ENCODE results near the gene SZRD1.

SZRD1 gene

DNA sequence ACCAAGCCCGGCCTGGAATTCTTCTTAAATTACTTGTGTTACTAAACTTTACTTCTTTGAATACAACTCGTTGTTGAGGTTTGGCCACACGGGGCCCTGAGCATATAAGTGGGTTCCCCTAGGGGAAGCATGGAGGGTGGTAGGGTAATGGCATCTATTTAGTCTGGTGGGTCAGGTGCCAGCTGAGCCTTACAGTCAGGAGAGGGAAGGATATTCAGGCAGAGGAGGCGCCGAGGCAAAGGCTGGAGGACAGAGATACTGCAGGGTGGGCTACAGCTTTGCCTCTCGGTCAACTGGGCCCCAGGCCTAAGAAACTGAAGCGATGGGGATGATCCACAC lies 73.1 kb downstream of the SZRD1 start:
- DNase-seq (ENCODE audit: low spot score) = no peak

- DNase-seq (ENCODE audit: low spot score) = peak; percentile 81
These were observed 73.6 kb downstream of the SZRD1 start, which contains the start of gene NECAP2 for GRCh38 chr1:16440470-16441281. NECAP2 (plus strand) TSS chr1:16440724; CDS start chr1:16440762, 38 bp downstream.

- DNase-seq (ENCODE audit: low spot score) = no peak
These were observed 74.2 kb downstream of the SZRD1 start for GRCh38 chr1:16441282-16441665.

DNA sequence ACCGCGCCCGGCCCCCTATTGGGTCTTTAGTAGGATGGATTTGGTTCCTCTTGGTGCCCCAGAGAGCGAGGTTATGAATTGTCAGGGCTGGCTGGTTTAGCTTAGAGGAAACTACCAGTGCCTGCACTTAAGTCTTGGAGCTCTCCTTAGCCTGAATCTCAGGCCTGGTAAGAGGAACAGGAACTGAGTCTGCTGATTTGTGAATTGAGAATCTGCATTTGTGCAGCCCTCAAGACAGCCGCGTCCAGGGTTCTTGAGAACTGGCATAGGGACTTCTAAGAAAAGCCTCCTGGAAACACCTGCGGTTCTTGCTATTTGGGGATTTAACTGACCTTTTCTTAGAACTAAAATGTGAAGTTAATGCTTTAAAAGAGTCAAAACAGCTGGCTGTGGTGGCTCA lies 75.2 kb downstream of the SZRD1 start:
- no peak for DNase-seq (ENCODE audit: low spot score)

GRCh38 chr1:16442941-16443340 lies 75.9 kb downstream of the SZRD1 start:
- no peak for DNase-seq (ENCODE audit: low spot score)

DNA sequence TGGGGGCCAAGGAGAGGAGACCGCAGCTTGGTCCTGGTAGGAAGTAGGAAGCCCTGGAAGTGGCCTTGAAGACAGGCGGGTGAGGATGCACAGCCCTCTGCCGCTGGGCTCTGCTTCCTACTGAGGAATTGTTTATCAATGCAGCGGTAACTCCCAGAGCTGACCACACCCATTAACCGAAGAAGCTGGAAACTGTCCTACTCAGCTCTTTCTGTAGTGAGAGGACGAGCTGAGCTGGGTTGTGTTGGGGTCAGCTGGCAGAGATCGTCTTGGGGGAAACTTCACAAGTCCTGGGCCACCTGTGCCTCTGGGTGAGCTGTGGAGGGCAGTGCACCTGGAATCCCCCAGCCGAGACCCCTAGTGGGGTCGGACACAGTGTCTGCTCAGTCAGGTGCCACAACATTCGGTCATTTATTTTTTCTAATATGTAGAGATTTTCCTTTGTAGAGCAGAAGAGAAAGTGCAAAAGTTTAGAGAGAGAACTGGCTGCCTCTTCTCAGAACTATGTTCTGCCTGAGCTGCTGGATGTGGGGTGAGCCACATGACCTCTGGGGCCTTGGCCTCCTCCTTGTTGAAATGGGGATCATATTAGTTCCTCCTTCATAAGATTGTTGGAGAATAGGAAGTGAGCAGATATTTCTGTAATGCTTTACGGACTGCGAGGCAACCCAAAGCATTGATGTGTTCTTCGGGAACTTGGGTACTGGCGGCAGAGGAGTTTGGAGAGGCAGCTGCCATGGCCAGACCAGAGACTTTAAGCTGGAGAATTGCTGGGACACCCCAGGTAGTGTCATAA lies 77.1 kb downstream of the SZRD1 start:
- no peak for DNase-seq (ENCODE audit: low spot score)

DNA sequence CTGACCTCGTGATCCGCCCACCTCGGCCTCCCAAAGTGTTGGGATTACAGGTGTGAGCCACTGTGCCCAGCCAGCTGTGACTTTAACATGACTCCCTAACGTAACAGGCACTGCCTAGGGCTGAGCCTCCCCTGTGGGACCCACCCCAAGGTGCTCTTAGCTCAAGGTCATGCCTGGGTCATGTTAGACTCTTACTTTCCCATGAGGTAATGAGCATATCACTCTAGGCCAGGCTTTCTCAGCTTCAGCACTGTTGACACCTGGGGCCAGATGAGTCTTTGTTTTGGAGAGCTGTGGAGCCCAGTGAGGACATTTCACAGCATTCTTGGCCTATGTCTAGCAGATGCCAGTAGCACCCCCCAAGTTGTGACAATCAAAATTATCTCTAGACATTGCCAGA lies 78.0 kb downstream of the SZRD1 start:
- no peak for DNase-seq (ENCODE audit: low spot score)

DNA sequence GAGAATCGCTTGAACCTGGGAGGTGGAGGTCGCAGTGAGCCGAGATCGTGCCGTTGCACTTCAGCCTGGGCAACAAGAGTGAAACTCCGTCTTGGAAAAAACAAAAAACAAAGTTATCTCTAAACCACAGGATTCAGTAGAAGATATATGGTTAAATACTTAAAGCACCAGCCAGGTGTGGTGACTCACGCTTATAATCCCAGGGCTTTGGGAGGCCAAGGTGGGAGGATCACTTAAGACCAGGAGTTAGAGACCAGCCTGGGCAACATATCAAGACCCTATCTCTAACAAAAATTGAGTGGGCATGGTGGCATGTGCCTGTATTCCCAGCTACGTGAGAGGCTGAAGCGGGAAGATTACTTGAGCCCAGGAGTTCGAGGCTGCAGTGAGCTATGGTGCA lies 79.1 kb downstream of the SZRD1 start:
- no peak for DNase-seq (ENCODE audit: low spot score)

DNA sequence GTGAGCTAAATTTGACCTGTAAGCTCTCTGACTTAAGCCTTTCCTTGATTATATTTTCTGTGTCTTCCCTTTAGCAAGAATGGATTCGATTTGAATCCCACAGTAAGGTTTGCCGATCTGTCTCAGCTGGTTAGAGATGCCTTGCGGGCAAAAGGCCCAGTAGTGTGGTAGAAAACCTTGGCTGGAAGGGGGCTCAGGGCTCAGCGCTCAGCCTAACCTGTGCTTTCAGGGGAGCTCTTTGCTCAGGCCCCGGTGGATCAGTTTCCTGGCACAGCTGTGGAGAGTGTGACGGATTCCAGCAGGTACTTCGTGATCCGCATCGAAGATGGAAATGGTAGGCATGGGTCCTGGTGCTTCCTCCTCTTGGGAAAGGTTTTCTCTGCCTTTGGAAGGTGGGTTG lies 80.6 kb downstream of the SZRD1 start:
- no peak for DNase-seq (ENCODE audit: low spot score)
